Left lobe of liver (tissue), 2 donors: ENCODE results near the gene STAC2. TPM values are rescaled to one million over a fixed set of nuclear protein-coding genes. Genes with fewer than 3 reads are reported as not detected.

Source experiments
- ATAC-seq: fragments of 200-7000 bp; cut with Tn5 transposase; one replicate; pipeline ENCODE4 v1.9.1; 2020; ENCODE audit warnings: mild to moderate bottlenecking, moderate library complexity
- DNase-seq: peaks from one replicate; pipeline ENCODE4 v3.0.0-alpha.2; 2020; ENCODE audit warnings: low spot score
- total RNA-seq: library from RNA; stranded (reverse); gene quantifications from one replicate; pipeline ENCODE4 v1.2.1, GENCODE V29; 2021
- donor health status: DM: no; HTN: no; CAD: no; lungs with moderate emphysema.
- donor health status: DM: no; HTN: yes; CAD: no.

Gene STAC2
- total RNA-seq, 1 donor from 2014 or later, result not detected

DNA sequence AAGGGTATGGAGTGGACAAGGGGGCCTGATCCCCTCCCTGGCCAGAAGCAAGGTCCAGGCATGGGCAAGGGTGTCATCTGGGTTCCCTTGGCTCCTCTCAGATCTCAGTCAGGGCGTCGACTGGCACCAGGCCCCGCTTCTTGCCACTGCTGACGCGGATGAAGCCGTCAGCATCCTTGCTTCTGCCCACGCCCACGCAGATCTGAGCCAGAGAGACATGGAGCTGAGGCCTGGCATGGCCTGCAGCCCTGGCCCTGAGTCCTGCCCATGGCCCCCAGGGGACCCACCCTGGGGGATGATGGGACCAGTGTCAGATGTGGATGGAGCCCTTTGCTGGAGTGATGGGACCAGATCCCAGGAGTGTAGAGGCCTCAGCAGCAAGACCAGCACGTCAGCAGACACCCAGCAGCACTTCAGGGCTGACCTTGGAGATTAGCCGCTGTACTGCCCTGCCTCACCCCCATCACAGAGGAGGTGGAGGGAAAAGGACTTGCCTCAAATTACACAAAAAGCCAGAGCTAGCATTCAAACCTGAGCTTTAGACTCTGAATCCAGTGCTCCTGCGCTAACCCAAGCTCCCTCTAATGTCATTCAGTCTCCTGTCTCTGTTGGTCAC lies 13.4 kb downstream of the STAC2 start:
- no peak for DNase-seq
- no peak for ATAC-seq

DNA sequence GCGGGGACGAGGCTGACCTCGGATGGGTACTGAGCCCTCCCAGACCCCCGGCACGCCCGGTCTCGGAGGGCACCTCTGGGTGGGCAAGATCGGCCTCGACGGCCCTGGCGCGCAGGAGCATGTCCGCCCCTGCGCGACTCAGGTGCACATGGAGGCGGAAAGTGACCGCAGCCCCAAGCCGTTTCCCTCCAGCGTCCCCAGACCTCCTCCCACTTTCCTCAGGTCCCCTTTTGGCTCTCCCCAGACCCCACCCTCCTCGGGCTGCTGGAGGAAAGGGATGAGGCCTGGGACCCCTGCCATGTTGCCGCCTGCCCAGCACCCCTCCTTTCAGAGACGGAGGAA lies 15.7 kb downstream of the STAC2 start:
- no peak for DNase-seq

DNA sequence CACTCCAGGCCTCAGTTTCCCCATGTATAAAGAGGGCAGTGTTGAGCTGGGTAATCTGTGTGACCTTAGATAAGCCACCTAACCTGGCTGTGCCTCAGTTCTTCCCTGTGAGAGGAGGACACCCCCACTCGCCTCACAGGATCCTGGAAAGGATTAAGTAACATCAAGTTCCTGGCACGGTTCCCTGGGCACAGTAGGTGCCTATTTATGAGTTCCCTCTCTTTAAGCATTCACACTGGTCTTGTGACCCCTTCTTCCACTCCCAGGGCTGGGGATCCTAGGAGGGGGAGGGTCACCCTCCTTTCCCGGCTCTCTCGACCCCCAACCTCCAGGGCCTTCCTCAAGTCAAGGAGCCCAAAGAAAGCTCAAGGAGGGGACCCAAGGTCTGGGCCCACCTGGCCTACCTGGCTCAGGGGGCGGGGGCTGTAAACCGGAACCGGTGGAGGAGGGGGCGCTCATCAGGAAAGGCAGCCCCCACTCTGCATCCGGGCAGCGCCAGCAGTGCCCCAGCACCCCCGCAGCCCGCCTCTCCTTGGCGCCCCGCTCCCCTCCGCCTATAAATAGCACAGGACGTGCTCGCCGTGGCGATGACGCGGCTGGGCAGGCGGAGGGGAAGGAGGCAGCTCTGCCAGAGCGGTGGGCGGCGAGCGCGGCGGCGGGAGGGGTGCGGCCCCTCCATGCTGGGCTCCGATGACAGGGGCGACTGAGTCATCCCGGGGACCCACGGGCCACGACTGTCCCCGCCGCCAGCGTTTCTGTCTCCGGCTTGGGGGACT lies 16.2 kb downstream of the STAC2 start:
- peak; percentile 15 for ATAC-seq
- DNase-seq, result no peak

More for the DNA sequence above, 15.7 kb downstream of the STAC2 start:
- ATAC-seq, result no peak

DNA sequence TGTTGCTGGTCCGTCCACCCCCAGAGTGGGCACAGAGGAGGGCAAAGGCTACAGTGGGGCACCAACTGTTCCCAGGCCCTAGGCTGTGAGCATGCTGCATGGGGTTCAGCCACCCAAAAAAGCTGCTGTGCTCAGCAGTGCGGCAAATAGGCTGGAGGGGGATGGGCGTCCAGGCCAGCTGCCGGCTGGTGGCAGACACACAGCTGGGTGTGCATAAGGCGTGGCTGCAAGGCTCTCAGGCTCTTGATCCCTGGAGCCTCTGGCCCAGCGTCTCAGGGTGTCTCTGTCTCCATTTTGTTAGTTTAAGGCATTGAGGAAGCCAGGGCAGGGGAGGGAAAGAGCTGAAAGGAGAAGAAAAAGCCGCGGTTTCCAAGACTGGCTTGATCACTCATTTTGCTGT lies 16.9 kb downstream of the STAC2 start:
- no peak for ATAC-seq
- DNase-seq, result no peak

DNA sequence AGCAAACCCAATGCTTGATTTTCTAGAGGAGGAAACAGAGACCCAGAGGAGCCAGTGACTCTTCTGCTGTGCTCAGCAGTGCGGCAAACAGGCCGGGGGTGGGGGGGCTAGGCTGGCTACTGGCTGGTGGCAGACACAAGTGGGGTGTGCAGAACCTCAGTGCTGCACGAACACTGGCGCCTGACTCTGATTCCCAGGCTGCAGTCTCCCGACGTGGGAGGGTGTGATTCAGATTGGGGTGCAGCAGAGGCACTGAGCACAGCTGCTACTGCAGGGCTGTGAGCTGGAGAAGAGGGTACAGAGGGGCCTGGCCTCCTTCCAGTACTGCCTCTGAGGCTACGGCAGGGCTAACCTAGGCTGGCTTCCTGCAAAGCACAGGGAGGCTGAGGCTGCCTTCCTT lies 17.6 kb downstream of the STAC2 start:
- ATAC-seq (no peak), DNase-seq (no peak)

DNA sequence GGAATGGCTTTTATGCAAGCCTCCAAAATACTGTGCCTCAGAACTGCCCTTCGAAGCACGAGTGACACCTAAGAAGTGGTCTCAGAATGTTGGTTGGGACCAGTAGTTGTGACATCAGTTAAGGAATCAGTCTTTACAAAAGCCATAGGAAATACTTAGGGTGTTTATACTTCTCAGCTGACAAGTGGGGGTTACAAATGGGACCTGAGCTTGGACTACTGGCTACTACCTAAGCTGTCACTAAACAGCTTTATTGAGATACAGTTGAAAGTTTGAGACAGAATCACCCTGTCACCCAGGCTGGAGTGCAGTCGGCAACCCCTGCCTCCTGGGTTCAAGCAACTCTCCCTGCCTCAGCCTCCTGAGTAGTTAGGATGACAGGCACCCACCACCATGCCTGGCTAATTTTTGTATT lies 20.6 kb downstream of the STAC2 start:
- DNase-seq (no peak), ATAC-seq (no peak)

DNA sequence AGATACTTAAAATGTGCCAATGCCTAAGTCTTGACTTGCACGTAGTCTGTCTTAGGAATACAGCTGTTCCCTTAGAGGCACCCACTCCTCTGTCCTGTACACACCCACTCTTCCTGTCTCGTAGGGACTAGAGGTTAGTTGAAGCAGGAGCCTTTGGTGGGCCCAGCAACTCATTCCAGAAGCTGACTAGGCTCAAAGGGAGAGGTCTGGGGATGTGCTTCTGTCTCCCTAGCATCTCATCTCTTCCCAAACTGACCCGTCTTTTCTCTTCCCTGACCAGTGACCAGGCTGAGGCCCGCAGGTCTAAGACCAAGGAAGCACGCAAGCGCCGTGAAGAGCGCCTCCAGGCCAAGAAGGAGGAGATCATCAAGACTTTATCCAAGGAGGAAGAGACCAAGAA lies 21.5 kb downstream of the STAC2 start:
- DNase-seq (no peak), ATAC-seq (no peak)

DNA sequence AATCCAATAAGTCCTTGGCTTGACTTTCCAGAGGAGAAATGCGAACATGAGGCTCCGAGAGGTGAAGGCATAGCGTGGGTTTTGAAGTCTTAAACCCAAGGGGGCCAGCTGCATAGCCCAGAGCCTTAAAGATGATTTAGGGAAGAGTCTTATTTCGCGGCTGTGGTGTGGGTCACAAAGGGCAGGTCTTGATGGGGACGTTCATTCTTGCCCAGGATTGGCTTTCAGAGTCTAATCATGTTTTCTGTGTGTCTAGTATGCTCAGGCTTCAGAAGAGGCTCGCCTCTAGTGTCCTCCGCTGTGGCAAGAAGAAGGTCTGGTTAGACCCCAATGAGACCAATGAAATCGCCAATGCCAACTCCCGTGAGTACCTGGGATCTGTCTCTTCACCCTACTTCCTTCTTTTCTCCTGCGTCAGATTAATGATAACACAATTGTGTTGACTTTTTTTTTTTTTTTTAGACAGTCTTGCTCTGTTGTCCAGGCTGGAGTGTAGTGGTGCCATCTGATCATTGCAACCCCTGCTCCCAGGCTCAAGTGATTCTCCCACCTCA lies 24.7 kb downstream of the STAC2 start:
- no peak for DNase-seq
- ATAC-seq, result no peak

DNA sequence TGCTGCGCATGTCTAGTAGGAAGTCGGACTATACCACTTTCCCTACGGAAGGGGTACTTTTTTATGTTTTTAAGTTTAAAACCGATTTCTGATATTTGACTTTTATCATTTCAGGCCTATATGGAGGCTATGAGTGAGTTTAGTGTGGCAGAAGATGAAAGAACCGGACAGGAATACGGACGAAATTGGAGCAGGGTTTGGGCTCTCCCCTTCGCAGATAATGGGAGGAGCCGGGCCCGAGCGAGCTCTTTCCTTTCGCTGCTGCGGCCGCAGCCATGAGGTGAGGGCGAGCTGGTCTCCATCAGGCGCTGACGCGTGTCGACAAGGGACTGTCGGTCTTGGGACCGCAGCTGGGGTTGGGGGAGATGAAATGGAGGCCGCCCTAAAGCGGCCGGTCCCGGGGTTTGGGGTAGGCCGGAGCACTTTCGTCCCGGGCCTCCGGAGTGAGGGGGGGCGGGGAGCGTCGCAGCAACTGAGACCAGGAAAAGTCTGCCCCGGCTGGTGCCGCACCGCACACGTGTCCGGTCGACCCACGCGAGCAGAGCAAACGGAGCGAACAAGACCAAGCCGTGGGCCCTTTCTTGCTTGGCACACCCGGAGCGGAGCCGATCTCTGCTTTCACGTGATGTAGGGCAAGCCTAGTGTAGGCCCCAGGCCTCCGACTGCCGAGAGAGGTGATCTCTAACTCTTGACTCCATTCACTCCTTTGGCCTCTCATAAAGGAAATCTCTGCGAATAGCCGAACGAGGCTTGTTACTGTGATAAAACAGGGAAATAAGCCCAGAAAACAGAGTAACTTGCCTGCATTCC lies 25.5 kb downstream of the STAC2 start, which contains the start of gene RPL19:
TSS of gene RPL19 (plus strand) at position 214 of the 810 bp plus-strand sequence. CDS start at position 276, 62 bp downstream.
- DNase-seq (peak; percentile 80), ATAC-seq (peak; percentile 87)

DNA sequence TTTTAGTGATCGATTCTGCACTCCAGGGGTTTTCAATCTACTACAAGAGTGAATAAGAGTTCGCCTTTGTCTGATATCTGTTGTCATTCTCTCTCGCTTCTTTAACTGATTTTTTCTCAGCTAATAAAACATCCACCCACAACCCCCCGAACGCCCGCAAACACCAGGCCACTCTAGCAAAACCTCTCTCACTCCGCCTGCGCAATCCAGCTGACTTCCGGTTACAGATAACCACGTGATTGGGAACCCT lies 26.0 kb downstream of the STAC2 start:
- peak; percentile 89 for DNase-seq
- ATAC-seq, result peak; percentile 85

DNA sequence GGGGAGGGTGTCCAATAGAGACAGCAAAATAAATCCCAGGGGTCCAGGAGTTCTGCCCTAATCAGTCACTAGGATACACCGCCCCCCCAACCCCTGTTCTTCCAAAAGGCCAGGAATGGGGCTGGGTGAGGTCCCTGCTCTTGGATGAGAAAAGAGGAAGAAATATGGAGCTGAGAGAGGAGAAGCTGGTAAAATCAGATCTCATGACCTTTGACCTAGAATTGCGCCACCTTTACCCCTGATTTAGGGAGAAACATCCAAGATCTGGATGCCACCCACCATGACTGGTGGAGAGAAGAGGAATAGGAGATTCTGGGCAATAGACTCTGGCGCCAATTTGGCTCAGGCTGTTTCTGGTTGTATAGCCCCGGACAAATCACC lies 27.6 kb downstream of the STAC2 start:
- ATAC-seq, result no peak
- DNase-seq, result no peak

DNA sequence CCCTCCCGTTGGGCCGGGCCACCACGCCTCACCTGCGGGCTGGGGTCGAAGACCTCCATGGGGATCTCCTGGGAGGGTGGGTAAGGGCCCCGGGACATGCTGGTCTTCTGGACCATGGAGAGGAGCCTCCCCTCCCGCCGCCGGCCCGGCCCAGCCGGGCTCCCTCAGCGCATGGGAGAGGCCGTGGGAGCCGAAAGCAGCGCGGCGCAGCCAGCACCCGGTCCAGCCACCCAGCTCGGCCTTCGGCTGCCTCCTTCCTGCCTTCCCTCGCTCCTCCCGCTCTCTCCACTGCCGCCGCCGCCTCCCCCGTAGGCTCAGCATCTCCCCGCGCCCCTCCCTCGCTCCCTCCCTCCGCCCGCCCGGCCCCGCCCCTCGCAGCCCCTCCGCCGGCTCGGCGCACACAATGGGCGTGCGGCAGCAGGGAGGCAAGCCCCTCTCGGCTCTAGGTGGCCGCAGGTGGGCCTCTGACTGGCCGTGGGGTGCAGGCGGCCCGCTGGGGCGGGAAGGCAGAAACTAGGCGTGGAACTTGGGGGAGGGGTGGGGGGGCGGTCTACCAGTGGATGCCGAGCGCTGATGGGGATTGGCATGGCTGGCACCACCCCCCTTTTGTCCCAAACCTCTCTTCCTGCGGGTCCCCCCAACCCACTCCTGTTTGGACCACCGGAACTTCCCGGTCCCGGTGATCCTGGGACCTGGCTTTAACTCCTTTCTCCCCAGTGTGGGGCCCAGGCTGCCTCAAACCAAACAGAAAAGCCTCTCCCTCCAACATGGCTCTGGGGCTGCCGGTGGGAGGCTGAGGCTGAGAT lies 28.2 kb downstream of the STAC2 start, which contains the start of gene CACNB1:
TSS of gene CACNB1 (minus strand) at position 290 of the 806 bp plus-strand sequence. CDS start at position 116, 174 bp downstream.
- ATAC-seq, result peak; percentile 40
- no peak for DNase-seq

DNA sequence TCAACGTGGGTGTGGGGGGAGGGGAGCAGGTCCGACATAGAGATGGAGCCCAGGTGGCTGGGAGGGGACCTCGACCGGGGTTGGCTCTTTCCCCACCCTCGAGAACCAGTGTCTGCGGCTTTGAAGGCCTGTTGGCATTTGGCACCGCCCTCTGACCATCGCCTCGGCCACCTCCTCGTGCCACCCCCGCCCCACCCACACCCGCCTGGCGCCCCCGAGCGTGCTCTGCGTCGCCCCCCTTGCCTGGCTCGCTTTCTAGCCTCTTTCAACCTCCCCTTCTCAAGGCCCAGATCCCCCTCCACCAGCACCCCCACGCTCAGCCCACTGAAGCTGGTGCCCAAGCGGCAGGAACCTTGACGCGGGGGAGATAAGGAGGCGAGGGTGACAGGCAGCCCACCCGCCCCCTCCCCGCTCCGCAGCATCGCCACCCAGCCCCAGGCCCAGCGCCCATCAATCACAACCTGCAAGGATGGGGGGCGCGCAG lies 28.9 kb downstream of the STAC2 start:
- ATAC-seq, result no peak
- DNase-seq, result no peak

DNA sequence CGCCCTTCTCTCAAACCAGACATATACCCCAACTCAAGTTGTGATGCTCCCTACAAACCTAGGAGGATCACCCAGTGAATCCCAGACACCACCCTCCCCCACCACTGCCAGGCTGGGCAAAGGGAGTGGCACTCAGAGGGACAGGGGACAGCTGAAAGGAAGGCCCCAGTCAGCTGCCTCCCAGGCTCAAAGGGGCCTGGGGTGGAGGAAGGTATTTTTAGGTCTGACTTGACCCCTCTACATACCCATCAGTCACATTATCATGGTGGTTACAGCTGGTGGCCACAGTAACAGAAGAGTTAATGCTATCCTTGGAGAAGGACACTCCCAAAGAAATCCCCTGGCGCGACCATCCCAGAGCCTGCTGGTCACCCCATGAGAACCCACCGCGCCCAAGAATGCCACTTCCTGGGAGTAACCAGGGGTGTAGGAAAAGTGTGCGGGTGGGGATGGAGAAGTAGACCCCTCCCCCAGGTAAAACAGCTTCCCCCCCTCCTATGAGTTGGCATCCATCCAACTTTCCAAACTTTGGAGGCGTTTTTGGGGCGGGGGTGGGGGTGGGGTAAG lies 29.4 kb downstream of the STAC2 start:
- ATAC-seq, result no peak
- DNase-seq, result no peak

DNA sequence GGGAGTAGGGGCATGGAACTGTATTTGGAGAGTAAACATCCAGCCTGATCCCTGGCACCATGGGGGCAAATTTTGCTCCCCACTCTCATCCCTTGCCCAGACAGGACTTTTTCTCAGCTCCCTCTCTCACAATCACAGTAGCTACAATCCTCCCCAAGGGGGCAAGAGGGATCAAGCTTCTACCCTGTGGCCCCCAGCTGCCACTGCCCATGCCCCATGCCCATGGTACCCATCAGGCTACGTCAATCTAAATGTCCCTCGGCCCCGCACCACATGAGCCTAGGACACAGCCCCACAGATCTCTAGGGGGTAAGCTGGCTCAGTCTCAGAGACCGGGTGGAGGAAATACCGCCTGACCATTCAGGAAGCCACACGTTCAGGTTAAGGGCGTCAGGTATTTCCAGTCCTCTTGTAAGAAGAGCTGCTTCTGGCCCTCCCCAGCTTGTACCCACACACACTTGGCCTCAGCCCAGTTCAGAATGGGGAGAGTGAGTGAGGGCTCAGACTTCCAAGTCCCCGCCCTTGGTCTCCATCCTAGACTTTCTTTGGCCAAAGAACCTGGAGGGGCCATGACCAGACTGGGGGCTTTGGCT lies 30.1 kb downstream of the STAC2 start:
- ATAC-seq (no peak), DNase-seq (no peak)

DNA sequence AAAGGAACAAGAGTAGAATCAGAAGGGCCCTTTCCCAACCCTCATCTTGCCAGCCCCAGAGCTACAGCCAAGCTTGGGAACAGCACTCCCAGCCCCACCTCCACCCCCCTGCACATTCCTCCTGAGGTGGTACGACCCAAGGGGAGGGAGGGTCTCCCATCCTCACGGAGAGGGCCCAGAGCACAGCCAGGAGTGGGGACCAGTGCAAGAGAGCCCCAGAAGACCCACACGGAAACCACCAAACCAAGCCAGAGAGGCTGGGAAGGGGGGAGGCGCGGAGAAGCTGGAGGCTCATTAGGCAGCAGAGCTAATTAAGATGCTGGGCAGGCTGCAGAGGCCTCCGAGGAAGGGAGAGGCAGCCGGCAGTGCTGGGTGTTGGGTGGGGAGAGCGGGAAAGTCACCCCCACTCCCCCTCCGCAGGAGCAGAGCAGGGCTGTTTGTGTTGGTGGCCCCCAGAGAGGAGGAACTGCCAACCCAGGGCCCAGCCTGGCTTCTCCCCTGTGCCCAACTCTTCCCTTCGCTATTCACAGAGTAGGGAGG lies 30.7 kb downstream of the STAC2 start:
- DNase-seq (no peak), ATAC-seq (no peak)

DNA sequence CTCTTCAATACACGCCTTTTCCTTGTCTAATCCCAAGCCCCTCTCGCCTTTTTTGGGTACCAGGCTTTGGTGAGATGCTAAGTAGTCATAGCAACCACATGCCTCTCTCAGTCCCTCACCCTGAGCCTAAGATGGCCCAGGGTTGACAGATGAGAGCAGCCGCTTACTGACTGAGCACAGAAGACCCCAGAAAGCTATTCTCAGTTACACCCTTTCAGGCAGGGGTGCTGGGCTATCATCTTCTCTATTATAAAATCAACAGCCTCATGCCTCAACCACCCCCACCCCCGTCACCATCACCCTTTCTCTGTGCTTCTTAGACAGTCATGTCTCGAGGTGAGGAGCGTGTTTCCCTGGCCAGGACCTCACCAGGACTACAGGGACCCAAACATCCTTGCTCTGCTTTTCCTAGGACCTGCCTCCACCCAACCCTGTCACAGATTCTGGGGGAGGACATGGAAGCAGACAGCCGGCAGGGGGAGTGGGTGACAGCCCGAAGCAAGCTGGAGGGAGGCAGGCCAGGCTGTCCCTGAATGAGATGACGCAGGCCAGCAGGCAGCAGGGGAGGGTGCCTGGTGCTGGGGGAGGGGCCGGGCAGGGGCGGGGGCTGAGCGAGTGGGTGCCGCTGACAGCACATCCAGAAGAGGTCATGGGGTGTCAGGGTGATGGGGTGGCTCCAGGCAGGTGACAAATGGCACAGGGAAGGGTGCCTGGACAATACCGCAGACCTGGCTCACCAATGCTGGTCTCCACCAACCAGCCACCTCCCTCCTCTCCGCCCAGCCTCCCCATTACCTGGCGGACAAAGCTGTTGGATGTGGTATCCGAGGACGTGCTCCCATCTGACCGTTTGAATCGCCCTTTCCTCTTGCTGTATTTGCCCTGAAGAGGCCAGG lies 31.4 kb downstream of the STAC2 start:
- DNase-seq, result no peak
- peak; percentile 59 for ATAC-seq

DNA sequence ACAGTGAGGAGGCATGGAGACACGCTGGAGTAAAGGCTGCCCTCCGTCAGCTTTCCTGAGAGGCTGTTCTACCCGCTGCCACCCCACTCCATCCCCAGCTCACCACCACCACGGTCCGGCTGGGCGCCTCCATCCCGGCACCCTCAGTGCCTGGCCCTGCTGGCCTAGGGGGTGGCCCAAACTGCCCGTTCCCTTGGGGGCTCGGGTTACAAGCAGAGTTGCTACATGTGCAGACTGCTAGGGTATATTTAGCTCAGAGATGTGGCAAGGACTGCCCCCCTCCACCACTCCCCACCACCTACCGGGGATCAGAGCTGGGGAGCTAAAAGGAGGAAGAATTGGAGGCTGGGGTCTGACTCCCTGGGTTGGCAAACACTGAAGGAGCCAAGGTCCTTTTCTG lies 32.4 kb downstream of the STAC2 start:
- ATAC-seq, result no peak
- no peak for DNase-seq

DNA sequence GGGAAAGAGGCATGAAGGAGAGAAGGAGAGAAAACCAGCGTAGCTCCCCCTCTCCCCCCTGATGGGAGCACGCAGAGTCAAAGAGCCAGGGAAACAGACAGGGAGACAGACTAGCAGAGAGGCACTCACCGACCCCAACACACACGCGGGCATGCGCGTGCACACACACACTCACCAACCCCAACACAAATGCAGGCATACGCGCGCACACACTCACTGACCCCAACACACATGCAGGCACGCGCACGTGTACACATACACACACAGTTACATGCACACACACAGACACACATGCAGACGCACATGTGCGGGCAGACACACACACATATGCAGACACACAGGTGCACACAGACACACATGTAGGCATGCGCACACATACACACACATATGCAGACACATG lies 32.8 kb downstream of the STAC2 start:
- DNase-seq (no peak), ATAC-seq (no peak)
